ENCODE data around the gene CAPS2.
A peak's percentile ranks its signal among the peaks of the same experiment; 100 is the strongest.

The CAPS2 gene

DNA sequence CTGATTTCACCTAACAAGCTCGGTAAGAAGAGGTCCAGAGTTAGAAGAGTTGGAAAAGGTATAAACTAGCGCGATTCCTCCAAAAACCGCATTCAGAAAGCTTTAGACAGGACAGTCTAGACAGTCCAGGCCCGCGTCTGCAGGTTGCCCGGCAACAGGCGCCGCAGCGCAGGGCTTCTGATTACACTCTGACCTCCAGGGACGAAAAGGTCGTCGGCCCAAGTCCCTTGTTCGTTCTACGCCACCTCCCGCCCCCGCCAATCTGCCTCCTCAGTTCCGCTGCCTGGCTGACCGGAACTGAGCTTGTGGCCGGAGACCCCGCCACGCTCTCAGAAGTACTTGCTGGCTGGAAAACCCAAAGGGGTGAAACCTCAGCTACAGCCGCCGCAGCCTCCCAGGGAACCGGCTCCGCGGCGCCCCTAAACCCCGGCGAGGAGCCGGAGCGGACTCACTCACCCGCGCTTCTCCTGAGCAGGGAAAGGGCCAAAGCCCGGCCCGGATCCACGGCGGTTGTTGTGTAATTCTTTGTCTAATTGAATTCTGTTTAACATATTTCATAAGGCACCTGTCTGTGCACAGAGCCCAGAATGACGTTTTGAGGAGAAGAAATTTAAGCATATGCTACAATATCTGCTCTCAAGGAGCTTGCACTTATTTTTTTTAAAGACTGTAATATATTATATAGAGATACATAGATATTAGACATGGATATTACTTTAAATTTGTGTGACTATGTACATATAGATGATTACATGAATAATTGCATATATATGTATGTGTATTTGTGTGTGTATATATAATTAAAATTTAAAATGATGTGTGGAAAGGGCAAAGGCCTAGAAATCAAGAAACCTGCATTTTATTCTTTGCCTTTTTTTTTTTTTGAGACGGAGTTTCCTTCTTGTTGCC is at the start of gene CAPS2:
CAPS2 (minus strand) TSS at position 407 of the 909 bp plus-strand sequence. CDS start 3,826 bp downstream, outside the sequence.
- H3K4me3 ChIP-seq (ENCODE audit: low read depth, low read length), result peak within 1 kb of the TSS; percentile 57
- TF ChIP-seq, protein P1, sequence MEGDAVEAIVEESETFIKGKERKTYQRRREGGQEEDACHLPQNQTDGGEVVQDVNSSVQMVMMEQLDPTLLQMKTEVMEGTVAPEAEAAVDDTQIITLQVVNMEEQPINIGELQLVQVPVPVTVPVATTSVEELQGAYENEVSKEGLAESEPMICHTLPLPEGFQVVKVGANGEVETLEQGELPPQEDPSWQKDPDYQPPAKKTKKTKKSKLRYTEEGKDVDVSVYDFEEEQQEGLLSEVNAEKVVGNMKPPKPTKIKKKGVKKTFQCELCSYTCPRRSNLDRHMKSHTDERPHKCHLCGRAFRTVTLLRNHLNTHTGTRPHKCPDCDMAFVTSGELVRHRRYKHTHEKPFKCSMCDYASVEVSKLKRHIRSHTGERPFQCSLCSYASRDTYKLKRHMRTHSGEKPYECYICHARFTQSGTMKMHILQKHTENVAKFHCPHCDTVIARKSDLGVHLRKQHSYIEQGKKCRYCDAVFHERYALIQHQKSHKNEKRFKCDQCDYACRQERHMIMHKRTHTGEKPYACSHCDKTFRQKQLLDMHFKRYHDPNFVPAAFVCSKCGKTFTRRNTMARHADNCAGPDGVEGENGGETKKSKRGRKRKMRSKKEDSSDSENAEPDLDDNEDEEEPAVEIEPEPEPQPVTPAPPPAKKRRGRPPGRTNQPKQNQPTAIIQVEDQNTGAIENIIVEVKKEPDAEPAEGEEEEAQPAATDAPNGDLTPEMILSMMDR (IDR thresholded peaks at IDR 0.05; ENCODE audit: borderline replicate concordance, insufficient read depth, low read depth, low read length), result no peak

DNA sequence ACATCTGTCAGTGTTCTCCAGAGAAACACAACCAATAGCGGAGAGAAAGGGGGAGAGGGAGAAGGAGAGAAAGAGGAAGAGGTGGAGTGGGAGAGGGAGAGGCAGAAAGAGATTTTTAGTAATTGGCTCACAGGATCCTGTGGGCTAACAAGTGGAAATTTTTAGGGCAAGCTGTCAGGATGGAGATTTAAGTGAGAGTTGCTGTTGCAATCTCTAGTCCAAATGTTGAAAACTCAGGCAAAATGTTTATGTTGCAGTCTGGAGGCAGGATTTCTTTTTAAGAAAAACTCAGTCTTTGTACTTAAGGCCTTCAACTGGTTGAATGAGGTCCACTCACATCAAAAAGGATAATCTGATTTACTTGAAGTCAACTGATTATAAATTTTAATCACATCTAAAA is 48.2 kb upstream of the CAPS2 start:
- no peak overlapping the region for H3K4me3 ChIP-seq (ENCODE audit: low read depth, low read length)
- TF ChIP-seq, protein P1 (IDR thresholded peaks at IDR 0.05; ENCODE audit: borderline replicate concordance, insufficient read depth, low read depth, low read length), result no peak

DNA sequence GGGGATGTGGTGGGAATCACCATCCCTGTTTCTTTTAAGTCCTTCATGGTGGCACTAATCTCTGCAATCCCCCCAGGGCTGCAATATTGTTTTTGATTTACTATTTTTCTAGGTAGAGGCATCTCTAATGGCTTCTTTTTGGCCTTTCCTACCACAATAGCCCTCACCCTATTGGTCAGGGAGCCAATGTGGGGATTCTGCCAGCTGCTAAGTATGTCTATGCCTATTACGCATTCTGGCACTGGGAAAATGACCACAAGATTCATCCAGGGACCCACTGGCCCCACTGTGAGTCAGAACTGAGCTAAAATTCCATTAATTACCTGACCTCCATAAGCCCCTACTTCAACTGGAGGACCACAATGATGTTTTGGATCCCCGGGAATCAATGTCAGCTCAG is 44.8 kb upstream of the CAPS2 start:
- H3K4me3 ChIP-seq (ENCODE audit: low read depth, low read length), result no peak overlapping the region
- TF ChIP-seq, protein P1 (IDR thresholded peaks at IDR 0.05; ENCODE audit: borderline replicate concordance, insufficient read depth, low read depth, low read length), result no peak

DNA sequence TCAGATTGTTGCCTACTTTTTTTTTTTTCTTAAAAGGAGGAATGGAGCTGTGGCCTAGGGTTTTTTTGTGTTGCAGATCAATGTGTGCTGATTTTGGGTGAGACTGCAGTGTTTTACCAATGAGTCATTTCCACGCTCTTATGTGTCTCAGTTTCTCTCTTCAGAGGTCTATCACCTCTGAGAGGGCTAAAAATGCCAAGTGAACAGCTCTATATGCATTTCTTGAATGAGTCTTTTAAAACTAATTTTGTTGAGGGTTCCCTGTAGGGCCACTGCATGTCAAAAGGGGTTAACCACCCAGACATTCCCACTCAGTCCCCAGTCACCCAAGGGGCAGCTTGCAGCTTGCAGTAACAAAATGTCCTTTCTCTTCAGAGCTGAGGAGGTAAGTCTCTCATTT is 36.5 kb upstream of the CAPS2 start:
- TF ChIP-seq, protein P1 (IDR thresholded peaks at IDR 0.05; ENCODE audit: borderline replicate concordance, insufficient read depth, low read depth, low read length), result no peak
- H3K4me3 ChIP-seq (ENCODE audit: low read depth, low read length), result no peak overlapping the region

DNA sequence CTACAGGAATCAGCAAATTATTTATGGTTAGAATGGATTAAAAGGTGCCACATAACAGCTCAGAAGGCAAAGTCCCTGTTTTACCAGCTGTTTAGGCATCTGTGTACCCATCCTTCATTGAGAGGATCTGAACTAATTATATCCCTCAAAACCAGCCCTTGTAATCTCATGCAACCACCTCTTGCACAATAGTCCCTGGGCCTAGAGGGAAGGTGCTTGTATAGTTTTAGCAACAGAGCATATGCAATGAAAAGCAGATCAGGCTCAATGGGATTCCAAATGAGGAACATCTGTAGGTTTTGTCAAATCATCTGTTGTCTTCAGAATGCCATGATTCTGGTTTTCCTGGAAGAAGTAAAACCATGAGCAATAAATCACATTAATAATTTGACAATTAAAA is 34.8 kb upstream of the CAPS2 start:
- TF ChIP-seq, protein P1 (IDR thresholded peaks at IDR 0.05; ENCODE audit: borderline replicate concordance, insufficient read depth, low read depth, low read length), result no peak
- no peak overlapping the region for H3K4me3 ChIP-seq (ENCODE audit: low read depth, low read length)

DNA sequence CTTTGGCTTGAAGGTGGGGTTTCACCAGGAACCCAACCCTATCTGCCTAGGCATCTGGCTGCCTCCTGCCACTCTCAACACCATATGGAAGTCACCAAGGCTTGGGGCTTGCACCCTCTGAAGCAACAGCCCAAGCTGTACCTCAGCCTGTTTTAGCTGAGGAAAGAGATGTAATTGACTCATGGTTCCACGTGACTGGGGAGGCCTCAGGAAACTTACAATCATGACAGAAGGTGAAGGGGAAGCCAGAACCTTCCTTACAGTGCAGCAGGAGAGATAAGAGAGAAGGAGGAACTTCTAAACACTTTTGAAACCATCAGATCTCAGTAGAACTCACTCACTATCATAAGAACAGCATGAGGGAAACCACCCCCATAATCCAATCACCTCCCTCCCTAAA is 31.3 kb upstream of the CAPS2 start:
- no peak overlapping the region for H3K4me3 ChIP-seq (ENCODE audit: low read depth, low read length)

More for the DNA sequence above, 31.3 kb upstream of the CAPS2 start:
- TF ChIP-seq, protein P1 (IDR thresholded peaks at IDR 0.05; ENCODE audit: borderline replicate concordance, insufficient read depth, low read depth, low read length), result no peak

Data from GM12875 (cell line).